ENCODE measurements around the gene KCTD15.

DNA sequence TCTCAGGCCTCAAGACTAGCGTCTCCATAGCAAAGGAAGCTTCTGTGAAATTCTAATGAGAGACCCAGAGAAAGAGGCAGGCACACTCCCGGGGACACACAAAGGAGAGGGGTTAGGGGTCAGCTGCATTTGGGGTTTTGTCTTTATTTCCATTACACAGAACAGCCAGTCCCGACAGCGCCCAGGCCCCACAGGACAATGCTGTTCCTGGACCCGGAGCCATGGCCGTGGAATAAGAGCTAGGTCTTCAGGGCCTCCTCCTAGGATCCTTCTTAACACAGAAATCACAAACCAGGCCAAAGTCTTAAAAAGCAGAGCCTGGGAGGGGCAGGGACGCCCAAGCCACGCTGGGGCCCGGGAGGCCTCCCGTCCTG, 22.8 kb downstream of the KCTD15 start:
- TF ChIP-seq EP300 (IDR thresholded peaks at IDR 0.05) (no peak), POLR2A (IDR thresholded peaks at IDR 0.05) (no peak), POLR2AphosphoS5 (IDR thresholded peaks at IDR 0.05) (no peak)
- TF ChIP-seq, protein P1, sequence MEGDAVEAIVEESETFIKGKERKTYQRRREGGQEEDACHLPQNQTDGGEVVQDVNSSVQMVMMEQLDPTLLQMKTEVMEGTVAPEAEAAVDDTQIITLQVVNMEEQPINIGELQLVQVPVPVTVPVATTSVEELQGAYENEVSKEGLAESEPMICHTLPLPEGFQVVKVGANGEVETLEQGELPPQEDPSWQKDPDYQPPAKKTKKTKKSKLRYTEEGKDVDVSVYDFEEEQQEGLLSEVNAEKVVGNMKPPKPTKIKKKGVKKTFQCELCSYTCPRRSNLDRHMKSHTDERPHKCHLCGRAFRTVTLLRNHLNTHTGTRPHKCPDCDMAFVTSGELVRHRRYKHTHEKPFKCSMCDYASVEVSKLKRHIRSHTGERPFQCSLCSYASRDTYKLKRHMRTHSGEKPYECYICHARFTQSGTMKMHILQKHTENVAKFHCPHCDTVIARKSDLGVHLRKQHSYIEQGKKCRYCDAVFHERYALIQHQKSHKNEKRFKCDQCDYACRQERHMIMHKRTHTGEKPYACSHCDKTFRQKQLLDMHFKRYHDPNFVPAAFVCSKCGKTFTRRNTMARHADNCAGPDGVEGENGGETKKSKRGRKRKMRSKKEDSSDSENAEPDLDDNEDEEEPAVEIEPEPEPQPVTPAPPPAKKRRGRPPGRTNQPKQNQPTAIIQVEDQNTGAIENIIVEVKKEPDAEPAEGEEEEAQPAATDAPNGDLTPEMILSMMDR (IDR thresholded peaks at IDR 0.05): no peak

Data from stomach (tissue), 4 donors.